ENCODE data around the gene TUBA1B.
A peak's percentile ranks its signal among the peaks of the same experiment; 100 is the strongest.

TUBA1B gene

DNA sequence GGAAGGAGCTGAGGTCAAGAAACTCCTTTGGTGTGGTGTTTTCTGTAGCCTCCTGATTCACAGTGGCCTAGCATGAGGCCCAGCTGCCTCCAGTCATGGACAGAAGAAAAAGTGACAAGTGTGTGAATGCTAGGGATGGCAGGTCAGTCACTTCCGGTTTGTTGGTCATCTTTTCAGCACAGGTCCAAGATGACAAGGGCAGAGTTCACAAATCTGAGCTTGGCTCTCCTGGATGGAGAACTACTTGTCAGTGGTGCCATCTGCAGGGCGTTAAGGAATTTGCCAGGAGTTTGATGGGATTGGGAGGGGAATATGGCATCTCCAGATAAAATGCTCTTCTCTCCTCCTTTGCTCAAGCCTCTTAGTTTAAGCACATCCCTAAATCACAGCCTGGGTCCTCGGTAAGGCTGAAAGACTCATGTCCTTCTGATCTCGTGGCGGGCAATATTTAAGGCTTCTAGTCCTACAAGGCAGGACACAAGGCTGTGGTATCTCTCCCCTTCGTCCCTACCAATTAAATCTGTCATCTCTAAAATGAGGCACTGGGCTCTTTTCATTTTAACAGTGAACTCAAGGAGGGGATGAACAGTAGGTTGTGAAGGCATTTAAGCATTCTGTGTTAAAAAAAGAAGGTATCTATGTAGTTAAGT is 10.0 kb downstream of the TUBA1B start (continued):
- TF ChIP-seq ZNF76 (tag by site-specific recombination; IDR thresholded peaks at IDR 0.05; ENCODE audit: borderline replicate concordance, low read depth): no peak
- peak; percentile 60; the same call in 1 of the 2 replicates for TF ChIP-seq GFI1B (tag by site-specific recombination; IDR thresholded peaks at IDR 0.05)
- TF ChIP-seq SP7 (tag by site-specific recombination; IDR thresholded peaks at IDR 0.05): no peak
- peak; percentile 76 for TF ChIP-seq IKZF3 (tag by site-specific recombination; IDR thresholded peaks at IDR 0.05)
- TF ChIP-seq ZNF777 (tag by site-specific recombination; IDR thresholded peaks at IDR 0.05; ENCODE audit: borderline replicate concordance): no peak

GRCh38 chr12:49111206-49111605 is 20.0 kb downstream of the TUBA1B start:
- H3K9me3 ChIP-seq (ENCODE audit: control insufficient read depth, insufficient read depth, low read depth, low read length): no peaks in the 10 kb centered on the region

More at GRCh38 chr12:49111206-49111605, 20.0 kb downstream of the TUBA1B start:
- CTCF ChIA-PET: interaction anchor here (0.6 to 7.5 kb wide), 8 partner anchors 9 to 175 kb away, joined by 3 to 53 read pairs (median 8); partner anchors contain the start of genes RHEBL1 and TUBA1B
- Histone ChIP-seq H3K4me1 (ENCODE audit: control insufficient read depth, insufficient read depth, low read length) (peaks cover 10% of the 10 kb centered on the region), H3K27ac (ENCODE audit: extremely low read depth, low read depth, low read length) (peak overlapping the region; percentile 33; the same call in 1 of the 2 replicates), H3K4me3 (ENCODE audit: low read depth, low read length) (peak overlapping the region; percentile 30), H3K36me3 (ENCODE audit: control insufficient read depth in 2 of 2, insufficient read depth in 1 of 2, low read length in 2 of 2) (peaks cover 0 to 12% of the 10 kb centered on the region in 2 experiments; a peak in 1 of 3 replicates)
- POLR2A ChIA-PET: interaction anchor here (0.5 to 4.3 kb wide), 14 partner anchors 9 to 142 kb away, joined by 3 to 75 read pairs (median 5); partner anchors contain the start of genes DHH, RHEBL1, TUBA1A and TUBA1B
- TF ChIP-seq ZNF138 (tag by site-specific recombination; IDR thresholded peaks at IDR 0.05; ENCODE audit: borderline replicate concordance) (no peak), ELK4 (IDR thresholded peaks at IDR 0.05; ENCODE audit: borderline replicate concordance, low read depth, low read length) (no peak), IKZF3 (tag by site-specific recombination; IDR thresholded peaks at IDR 0.05) (no peak), GLI2 (tag by site-specific recombination; IDR thresholded peaks at IDR 0.05; ENCODE audit: borderline replicate concordance, low read depth) (no peak), PRDM1 (tag by site-specific recombination; IDR thresholded peaks at IDR 0.05) (peak; percentile 39; the same call in 1 of the 2 replicates), ZNF664 (tag by site-specific recombination; IDR thresholded peaks at IDR 0.05) (peak; percentile 98), ZNF596 (tag by site-specific recombination; IDR thresholded peaks at IDR 0.05) (0 out of 2 replicates have a peak, but pooled peaks have one; percentile 27), ZNF670 (tag by site-specific recombination; IDR thresholded peaks at IDR 0.05; ENCODE audit: low read depth) (no peak), ZNF132 (tag by site-specific recombination; IDR thresholded peaks at IDR 0.05; ENCODE audit: borderline replicate concordance) (no peak)
- TF ChIP-seq, protein P1, sequence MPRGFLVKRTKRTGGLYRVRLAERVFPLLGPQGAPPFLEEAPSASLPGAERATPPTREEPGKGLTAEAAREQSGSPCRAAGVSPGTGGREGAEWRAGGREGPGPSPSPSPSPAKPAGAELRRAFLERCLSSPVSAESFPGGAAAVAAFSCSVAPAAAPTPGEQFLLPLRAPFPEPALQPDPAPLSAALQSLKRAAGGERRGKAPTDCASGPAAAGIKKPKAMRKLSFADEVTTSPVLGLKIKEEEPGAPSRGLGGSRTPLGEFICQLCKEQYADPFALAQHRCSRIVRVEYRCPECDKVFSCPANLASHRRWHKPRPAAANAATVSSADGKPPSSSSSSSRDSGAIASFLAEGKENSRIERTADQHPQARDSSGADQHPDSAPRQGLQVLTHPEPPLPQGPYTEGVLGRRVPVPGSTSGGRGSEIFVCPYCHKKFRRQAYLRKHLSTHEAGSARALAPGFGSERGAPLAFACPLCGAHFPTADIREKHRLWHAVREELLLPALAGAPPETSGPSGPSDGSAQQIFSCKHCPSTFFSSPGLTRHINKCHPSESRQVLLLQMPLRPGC (tag by site-specific recombination; IDR thresholded peaks at IDR 0.05): no peak
- TF ChIP-seq, protein P2, sequence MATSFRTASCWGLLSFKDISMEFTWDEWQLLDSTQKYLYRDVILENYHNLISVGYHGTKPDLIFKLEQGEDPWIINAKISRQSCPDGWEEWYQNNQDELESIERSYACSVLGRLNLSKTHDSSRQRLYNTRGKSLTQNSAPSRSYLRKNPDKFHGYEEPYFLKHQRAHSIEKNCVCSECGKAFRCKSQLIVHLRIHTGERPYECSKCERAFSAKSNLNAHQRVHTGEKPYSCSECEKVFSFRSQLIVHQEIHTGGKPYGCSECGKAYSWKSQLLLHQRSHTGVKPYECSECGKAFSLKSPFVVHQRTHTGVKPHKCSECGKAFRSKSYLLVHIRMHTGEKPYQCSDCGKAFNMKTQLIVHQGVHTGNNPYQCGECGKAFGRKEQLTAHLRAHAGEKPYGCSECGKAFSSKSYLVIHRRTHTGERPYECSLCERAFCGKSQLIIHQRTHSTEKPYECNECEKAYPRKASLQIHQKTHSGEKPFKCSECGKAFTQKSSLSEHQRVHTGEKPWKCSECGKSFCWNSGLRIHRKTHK (tag by site-specific recombination; IDR thresholded peaks at IDR 0.05): no peak
- TF ChIP-seq, protein P3, sequence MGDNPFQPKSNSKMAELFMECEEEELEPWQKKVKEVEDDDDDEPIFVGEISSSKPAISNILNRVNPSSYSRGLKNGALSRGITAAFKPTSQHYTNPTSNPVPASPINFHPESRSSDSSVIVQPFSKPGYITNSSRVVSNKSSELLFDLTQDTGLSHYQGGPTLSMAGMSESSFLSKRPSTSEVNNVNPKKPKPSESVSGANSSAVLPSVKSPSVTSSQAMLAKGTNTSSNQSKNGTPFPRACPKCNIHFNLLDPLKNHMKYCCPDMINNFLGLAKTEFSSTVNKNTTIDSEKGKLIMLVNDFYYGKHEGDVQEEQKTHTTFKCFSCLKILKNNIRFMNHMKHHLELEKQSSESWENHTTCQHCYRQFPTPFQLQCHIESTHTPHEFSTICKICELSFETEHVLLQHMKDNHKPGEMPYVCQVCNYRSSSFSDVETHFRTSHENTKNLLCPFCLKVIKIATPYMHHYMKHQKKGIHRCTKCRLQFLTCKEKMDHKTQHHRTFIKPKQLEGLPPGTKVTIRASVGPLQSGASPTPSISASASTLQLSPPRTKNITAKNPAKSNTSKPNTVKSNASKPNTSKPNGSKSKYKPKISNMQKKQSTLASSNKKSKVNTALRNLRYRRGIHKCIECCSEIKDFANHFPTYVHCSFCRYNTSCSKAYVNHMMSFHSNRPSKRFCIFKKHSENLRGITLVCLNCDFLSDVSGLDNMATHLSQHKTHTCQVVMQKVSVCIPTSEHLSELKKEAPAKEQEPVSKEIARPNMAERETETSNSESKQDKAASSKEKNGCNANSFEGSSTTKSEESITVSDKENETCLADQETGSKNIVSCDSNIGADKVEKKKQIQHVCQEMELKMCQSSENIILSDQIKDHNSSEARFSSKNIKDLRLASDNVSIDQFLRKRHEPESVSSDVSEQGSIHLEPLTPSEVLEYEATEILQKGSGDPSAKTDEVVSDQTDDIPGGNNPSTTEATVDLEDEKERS (tag by site-specific recombination; IDR thresholded peaks at IDR 0.05): peak; percentile 5; the same call in 1 of the 2 replicates
- TF ChIP-seq, protein P4, sequence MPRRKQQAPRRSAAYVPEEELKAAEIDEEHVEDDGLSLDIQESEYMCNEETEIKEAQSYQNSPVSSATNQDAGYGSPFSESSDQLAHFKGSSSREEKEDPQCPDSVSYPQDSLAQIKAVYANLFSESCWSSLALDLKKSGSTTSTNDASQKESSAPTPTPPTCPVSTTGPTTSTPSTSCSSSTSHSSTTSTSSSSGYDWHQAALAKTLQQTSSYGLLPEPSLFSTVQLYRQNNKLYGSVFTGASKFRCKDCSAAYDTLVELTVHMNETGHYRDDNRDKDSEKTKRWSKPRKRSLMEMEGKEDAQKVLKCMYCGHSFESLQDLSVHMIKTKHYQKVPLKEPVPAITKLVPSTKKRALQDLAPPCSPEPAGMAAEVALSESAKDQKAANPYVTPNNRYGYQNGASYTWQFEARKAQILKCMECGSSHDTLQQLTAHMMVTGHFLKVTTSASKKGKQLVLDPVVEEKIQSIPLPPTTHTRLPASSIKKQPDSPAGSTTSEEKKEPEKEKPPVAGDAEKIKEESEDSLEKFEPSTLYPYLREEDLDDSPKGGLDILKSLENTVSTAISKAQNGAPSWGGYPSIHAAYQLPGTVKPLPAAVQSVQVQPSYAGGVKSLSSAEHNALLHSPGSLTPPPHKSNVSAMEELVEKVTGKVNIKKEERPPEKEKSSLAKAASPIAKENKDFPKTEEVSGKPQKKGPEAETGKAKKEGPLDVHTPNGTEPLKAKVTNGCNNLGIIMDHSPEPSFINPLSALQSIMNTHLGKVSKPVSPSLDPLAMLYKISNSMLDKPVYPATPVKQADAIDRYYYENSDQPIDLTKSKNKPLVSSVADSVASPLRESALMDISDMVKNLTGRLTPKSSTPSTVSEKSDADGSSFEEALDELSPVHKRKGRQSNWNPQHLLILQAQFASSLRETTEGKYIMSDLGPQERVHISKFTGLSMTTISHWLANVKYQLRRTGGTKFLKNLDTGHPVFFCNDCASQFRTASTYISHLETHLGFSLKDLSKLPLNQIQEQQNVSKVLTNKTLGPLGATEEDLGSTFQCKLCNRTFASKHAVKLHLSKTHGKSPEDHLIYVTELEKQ (tag by site-specific recombination; IDR thresholded peaks at IDR 0.05; ENCODE audit: borderline replicate concordance): no peak
- TF ChIP-seq, protein P5, sequence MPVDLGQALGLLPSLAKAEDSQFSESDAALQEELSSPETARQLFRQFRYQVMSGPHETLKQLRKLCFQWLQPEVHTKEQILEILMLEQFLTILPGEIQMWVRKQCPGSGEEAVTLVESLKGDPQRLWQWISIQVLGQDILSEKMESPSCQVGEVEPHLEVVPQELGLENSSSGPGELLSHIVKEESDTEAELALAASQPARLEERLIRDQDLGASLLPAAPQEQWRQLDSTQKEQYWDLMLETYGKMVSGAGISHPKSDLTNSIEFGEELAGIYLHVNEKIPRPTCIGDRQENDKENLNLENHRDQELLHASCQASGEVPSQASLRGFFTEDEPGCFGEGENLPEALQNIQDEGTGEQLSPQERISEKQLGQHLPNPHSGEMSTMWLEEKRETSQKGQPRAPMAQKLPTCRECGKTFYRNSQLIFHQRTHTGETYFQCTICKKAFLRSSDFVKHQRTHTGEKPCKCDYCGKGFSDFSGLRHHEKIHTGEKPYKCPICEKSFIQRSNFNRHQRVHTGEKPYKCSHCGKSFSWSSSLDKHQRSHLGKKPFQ (tag by site-specific recombination; IDR thresholded peaks at IDR 0.05): no peak
